Mononuclear cell (primary cell): Measurements from ENCODE around the gene HNRNPH1. TPM values are rescaled to one million over a fixed set of nuclear protein-coding genes. Genes with fewer than 3 reads are reported as not detected.

Experiments used
- H3K27me3 ChIP-seq: 2 replicates; pipeline ENCODE4 v1.6.0; 2011; ENCODE audit warnings: low read length, control low read depth; ENCODE audit not compliant: insufficient read depth
- H3K4me1 ChIP-seq: 2 replicates; pipeline ENCODE4 v1.5.1; 2011; ENCODE audit warnings: mild to moderate bottlenecking, low read length, control low read depth; ENCODE audit not compliant: insufficient read depth
- H3K4me3 ChIP-seq: 2 replicates; pipeline ENCODE4 v1.5.1; 2011; ENCODE audit warnings: mild to moderate bottlenecking, low read length, moderate library complexity
- H3K9me3 ChIP-seq: 2 replicates; pipeline ENCODE4 v1.5.1; 2011; ENCODE audit warnings: low read depth, mild to moderate bottlenecking, control low read depth, low read length
- total RNA-seq: library from RNA; depleted of rRNA; stranded (reverse); fragments of >200 nt; gene quantifications from one replicate; pipeline ENCODE4 v1.2.3, GENCODE V29; 2012

The HNRNPH1 gene
- total RNA-seq, 1 donor = 1,084 TPM

- Histone ChIP-seq H3K9me3 (no peaks in the 10 kb centered on the region), H3K4me3 (no peak overlapping the region), H3K4me1 (peaks cover 4% of the 10 kb centered on the region), H3K27me3 (no peaks in the 10 kb centered on the region)
Observed at GRCh38 chr5:179599566-179599965, 23.9 kb downstream of the HNRNPH1 start.

- Histone ChIP-seq H3K4me1 (peaks cover 4% of the 10 kb centered on the region), H3K4me3 (no peak overlapping the region), H3K9me3 (no peaks in the 10 kb centered on the region), H3K27me3 (no peaks in the 10 kb centered on the region)
Observed at GRCh38 chr5:179599100-179599499, 24.4 kb downstream of the HNRNPH1 start.

- Histone ChIP-seq H3K4me3 (no peak overlapping the region), H3K4me1 (peaks cover 4% of the 10 kb centered on the region), H3K27me3 (no peaks in the 10 kb centered on the region), H3K9me3 (no peaks in the 10 kb centered on the region)
Observed at GRCh38 chr5:179596421-179596820, 27.1 kb downstream of the HNRNPH1 start.

- H3K4me1 ChIP-seq = peaks cover 4% of the 10 kb centered on the region
- H3K9me3 ChIP-seq = no peaks in the 10 kb centered on the region
- no peak overlapping the region for H3K4me3 ChIP-seq
- H3K27me3 ChIP-seq = no peaks in the 10 kb centered on the region
Observed at GRCh38 chr5:179595916-179596315, 27.6 kb downstream of the HNRNPH1 start.

- Histone ChIP-seq H3K9me3 (no peaks in the 10 kb centered on the region), H3K4me1 (no peaks in the 10 kb centered on the region), H3K4me3 (no peak overlapping the region), H3K27me3 (no peaks in the 10 kb centered on the region)
Observed at GRCh38 chr5:179588166-179588565, 35.3 kb downstream of the HNRNPH1 start.

GRCh38 chr5:179585941-179586401, 37.5 kb downstream of the HNRNPH1 start:
- Histone ChIP-seq H3K9me3 (no peaks in the 10 kb centered on the region), H3K4me1 (no peaks in the 10 kb centered on the region), H3K4me3 (no peak overlapping the region), H3K27me3 (no peaks in the 10 kb centered on the region)

- Histone ChIP-seq H3K27me3 (no peaks in the 10 kb centered on the region), H3K9me3 (no peaks in the 10 kb centered on the region), H3K4me3 (no peak overlapping the region), H3K4me1 (no peaks in the 10 kb centered on the region)
Observed at GRCh38 chr5:179577286-179577960, 46.0 kb downstream of the HNRNPH1 start.

GRCh38 chr5:179572386-179572785, 51.1 kb downstream of the HNRNPH1 start:
- no peaks in the 10 kb centered on the region for H3K27me3 ChIP-seq
- H3K4me3 ChIP-seq = no peak overlapping the region
- H3K9me3 ChIP-seq = no peaks in the 10 kb centered on the region
- no peaks in the 10 kb centered on the region for H3K4me1 ChIP-seq

- Histone ChIP-seq H3K4me1 (no peaks in the 10 kb centered on the region), H3K27me3 (no peaks in the 10 kb centered on the region), H3K4me3 (no peak overlapping the region), H3K9me3 (no peaks in the 10 kb centered on the region)
Observed at GRCh38 chr5:179568721-179569120, 54.8 kb downstream of the HNRNPH1 start.

- Histone ChIP-seq H3K4me1 (peaks cover 6% of the 10 kb centered on the region), H3K9me3 (no peaks in the 10 kb centered on the region), H3K27me3 (no peaks in the 10 kb centered on the region), H3K4me3 (no peak overlapping the region)
Observed at GRCh38 chr5:179564526-179564925, 58.9 kb downstream of the HNRNPH1 start.

Other genes starting within 250 kb of the HNRNPH1 start
- gene RUFY1, start 73.1 kb downstream of the HNRNPH1 start, total RNA-seq = 68.8 TPM
- 0.52 TPM for gene CBY3, start 57.4 kb upstream of the HNRNPH1 start, total RNA-seq
- 273 TPM for gene CANX, start 75.3 kb upstream of the HNRNPH1 start, total RNA-seq
- gene MAML1, start 109.2 kb upstream of the HNRNPH1 start, total RNA-seq = 14.0 TPM
- 2.5 TPM for gene LTC4S, start 170.3 kb upstream of the HNRNPH1 start, total RNA-seq
- gene MGAT4B, start 183.2 kb upstream of the HNRNPH1 start, total RNA-seq = 56.0 TPM
- gene SQSTM1, start 197.2 kb upstream of the HNRNPH1 start, total RNA-seq = 229 TPM
- gene MRNIP, start 235.1 kb upstream of the HNRNPH1 start, total RNA-seq = 13.2 TPM